GM19099 (cell line): Measurements from ENCODE around the gene LRRC15.

Experiments
- POLR2A ChIP-seq: IDR thresholded peaks from 3 replicates; pipeline ENCODE4 v1.6.1; 2011; ENCODE audit warnings: low read depth; ENCODE audit not compliant: insufficient read length; ENCODE audit errors: extremely low read depth

LRRC15 gene

DNA sequence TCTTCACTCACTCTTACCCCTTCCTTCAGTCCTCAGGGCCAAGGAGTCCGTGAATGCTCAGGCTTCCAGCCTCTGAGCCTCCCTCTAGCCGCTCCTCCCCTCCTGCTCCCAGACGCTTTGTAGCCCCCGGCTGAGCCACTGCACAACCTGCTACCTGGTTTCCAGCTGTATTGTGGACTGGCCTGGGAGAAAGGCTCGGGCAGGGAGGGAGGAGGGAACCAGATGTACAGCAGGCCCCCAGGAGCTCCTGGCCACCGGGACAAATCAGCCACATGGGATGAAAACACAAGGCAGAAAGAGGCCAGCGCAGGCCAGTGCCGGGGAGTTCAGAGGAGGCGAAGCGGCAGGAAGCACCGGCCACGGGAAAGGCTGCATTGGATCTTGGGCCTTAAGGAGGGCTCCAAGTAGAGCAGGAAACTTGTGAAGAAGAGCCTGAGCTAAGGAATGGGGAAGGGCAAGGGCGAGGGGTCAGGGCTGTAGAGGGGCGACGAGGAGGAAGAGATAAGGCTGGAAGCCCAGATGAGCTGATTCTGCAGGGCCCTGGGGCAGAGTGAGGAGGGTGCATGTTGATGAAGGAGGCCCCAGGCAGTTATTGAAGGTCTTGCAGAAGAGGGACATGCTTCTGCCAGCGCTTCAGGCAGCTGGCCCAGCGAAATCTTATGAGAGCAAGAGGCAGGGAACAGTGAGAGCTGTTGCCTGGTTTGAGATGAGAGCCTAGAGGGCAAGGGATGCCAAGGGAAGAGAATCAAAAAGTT, 32.8 kb downstream of the LRRC15 start:
- no peak for TF ChIP-seq POLR2A

- no peak for TF ChIP-seq POLR2A
These were observed 35.6 kb downstream of the LRRC15 start for GRCh38 chr3:194333981-194334320.

DNA sequence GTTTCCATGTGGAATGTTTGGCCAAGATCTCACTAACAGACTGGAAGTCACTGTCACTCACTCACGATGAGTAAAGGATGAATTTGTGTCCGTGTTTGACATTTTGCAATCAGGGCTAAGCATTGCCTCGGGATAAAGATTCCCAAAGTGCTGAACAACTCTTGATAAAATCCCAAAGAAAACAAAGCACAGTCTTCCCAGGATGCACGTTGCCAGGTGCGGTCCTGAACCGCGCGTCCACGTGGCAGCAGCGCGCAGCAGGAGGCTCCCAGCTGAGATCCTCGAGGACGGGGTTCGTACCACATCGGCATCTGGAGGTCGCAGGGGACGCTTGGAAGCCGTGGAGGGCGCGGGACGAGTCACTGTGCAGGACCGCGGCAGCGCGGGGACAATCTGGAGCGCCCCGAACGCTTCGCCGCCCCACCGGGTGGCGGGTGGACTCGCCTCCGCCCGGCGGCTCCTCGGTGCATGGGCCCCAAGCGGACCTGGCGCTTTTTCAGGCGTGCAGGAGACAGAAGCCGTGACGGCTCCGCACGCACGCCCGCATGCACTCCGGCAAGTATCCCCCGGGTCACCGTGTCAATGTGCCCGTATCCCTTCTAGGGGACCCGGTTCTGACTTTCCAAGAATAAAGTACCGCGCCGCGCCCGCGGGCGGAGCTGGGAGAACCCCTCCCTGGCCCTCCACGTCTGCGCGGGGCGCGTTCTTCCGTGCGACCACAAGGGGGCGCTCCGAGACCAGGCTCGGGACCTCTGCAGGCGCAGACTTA, 36.1 kb downstream of the LRRC15 start:
- no peak for TF ChIP-seq POLR2A

DNA sequence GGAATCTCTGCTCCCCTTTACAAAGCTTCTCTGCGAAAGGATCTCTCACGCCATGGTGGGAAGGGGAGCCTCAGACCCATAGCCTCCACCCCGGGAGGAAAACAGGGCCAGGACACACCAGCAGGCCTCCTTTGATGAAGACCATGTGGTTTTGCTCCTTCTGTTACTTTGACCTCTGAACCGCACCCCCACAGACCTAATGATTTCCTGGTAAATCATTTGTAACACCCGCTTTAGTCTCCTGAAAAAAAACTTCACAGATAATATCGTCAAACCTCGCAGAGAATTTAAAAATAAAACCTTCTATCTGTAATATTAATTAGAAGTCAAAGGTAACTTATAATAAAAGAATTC, 36.7 kb downstream of the LRRC15 start:
- TF ChIP-seq POLR2A = no peak

GRCh38 chr3:194330579-194330978, 39.0 kb downstream of the LRRC15 start:
- no peak for TF ChIP-seq POLR2A

GRCh38 chr3:194330160-194330559, 39.4 kb downstream of the LRRC15 start:
- no peak for TF ChIP-seq POLR2A

DNA sequence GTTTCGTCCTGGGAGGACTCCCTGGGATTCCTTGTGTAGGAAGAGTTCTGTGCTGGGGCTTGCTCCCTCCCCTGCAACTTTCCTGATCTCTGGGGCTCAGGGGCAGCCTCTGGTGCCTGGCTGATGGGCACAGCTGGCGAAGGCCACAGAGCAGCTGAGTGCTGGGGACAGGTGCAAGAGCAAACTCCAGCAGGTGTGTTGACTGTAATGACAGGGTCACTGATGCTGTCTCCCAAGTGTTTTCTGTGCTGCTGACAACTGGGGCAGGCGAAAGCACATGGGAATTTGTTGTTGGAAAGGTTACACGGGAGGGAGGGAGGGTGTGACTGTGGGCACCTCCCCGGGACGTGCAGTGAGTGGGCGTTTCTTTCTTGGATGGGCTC, 40.0 kb downstream of the LRRC15 start:
- no peak for TF ChIP-seq POLR2A

GRCh38 chr3:194328942-194329582, 40.5 kb downstream of the LRRC15 start:
- no peak for TF ChIP-seq POLR2A

- no peak for TF ChIP-seq POLR2A
These were observed 41.4 kb downstream of the LRRC15 start for GRCh38 chr3:194328053-194328657.

GRCh38 chr3:194327218-194328052, 42.1 kb downstream of the LRRC15 start:
- TF ChIP-seq POLR2A = no peak

DNA sequence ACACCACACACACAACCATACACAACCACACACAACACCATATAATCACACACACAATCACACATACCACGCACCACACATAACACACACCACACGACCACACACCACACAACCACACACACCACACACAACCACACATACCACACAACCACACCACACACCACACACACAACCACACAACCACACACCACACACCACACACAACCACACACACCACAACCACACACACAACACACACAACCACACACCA, 42.6 kb downstream of the LRRC15 start:
- TF ChIP-seq POLR2A = no peak

GRCh38 chr3:194326192-194326967, 43.2 kb downstream of the LRRC15 start:
- TF ChIP-seq POLR2A = no peak

DNA sequence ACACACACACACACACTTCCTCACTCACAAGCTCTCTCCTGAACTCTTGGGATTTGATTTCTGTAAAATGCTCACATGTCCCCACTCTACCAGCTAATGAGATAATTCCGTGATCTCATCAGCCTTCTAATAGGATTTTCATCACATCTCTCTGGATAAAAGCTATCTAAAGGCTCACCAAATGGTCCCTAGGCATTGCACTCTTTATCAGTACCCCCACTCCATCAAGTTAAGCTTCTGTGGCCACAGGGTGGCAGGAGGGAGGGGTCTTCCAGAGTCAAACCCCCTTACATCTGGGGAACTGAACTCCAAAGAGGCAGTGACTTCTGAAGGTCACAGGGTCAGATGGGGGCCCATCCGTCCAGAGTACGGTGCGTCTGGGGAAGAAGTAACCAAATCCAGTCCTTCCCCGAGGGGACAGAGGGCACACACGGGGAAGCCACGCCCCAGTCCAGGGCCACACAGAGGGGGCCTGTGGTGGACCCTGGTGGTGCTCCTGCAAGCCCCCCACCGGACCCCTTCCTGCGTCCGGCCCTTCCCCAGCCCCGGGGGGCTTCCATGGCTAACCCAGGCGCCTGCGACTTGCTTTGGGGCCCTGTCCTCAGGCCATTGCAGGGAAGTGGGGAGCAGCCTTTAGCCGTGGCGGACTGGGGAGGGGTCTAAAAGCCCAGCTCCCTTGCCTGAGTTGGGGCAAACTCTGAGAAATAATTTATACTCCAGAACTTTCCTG, 44.0 kb downstream of the LRRC15 start:
- no peak for TF ChIP-seq POLR2A
